GM12878 (cell line): ENCODE results near the gene DPM2. TPM values are rescaled to one million over a fixed set of nuclear protein-coding genes. Genes with fewer than 3 reads are reported as not detected.

ENCODE experiments used
- ATAC-seq: fragments of 200-7000 bp; cut with Tn5 transposase; 3 replicates; pipeline ENCODE4 v1.9.1; 2020; ENCODE audit warnings: mild to moderate bottlenecking, moderate library complexity
- BruUV-seq: library from RNA; stranded (reverse); fragments of 400-500 nt; replicated peaks from 2 replicates; lab custom pipeline; 2021; lab: Mats Ljungman, UMichigan
- CTCF ChIA-PET: fragments of 300-600 bp; sonication (Branson Sonifier 250); formaldehyde crosslinking; extraction: SDS; loops from one replicate; lab custom pipeline; 2021; ENCODE audit warnings: inconsistent platforms; lab: Yijun Ruan, JAX
- POLR2A ChIA-PET: fragments of 350-600 bp; formaldehyde crosslinking; extraction: SDS; loops from one replicate; lab custom pipeline; 2021; ENCODE audit warnings: inconsistent platforms; lab: Charles Lee
- RAD21 ChIA-PET: fragments of 300-600 bp; sonication (Branson Sonifier 250); formaldehyde crosslinking; loops from one replicate; lab custom pipeline; 2023; ENCODE audit warnings: antibody characterized with exemption; ENCODE audit not compliant: unreplicated experiment; lab: Charles Lee
- SMC1A ChIA-PET: fragments of 300-600 bp; sonication (Branson Sonifier 250); formaldehyde crosslinking; loops from one replicate; lab custom pipeline; 2023; ENCODE audit not compliant: unreplicated experiment, uncharacterized antibody; lab: Charles Lee
- DNase-seq: peaks from one replicate; pipeline ENCODE4 v3.0.0-alpha.2; 2011; ENCODE audit warnings: low read depth, low spot score
- FAIRE-seq: peaks from 3 replicates; lab custom pipeline; 2011; peaks lifted over from hg19 to GRCh38; lab: Jason Lieb, UNC
- H2AFZ ChIP-seq: 2 replicates; pipeline ENCODE4 v1.6.0; 2011; ENCODE audit warnings: low read depth, low read length, control low read depth; ENCODE audit not compliant: control insufficient read depth
- H3K27ac ChIP-seq: 2 replicates; pipeline ENCODE4 v1.5.1; 2011; ENCODE audit warnings: control low read depth; ENCODE audit not compliant: control insufficient read depth, insufficient read depth
- H3K27me3 ChIP-seq, 2 experiments: replicated peaks in 1 of 2; 2 replicates each; pipeline versions ENCODE4 v1.6.0 to v1.6.1; 2011; ENCODE audit warnings: low read length in 1 of 2; ENCODE audit not compliant: control insufficient read depth in 2 of 2, insufficient read depth in 2 of 2
- H3K36me3 ChIP-seq, 2 experiments: 2 replicates each; pipeline ENCODE4 v1.5.1; 2011; ENCODE audit warnings: low read length in 1 of 2; ENCODE audit not compliant: control insufficient read depth in 2 of 2, insufficient read depth in 2 of 2
- H3K4me1 ChIP-seq: 2 replicates; pipeline ENCODE4 v1.6.1; 2011; ENCODE audit warnings: mild to moderate bottlenecking, low read length, moderate library complexity, mixed read lengths; ENCODE audit not compliant: control insufficient read depth, insufficient read depth
- H3K4me2 ChIP-seq: 2 replicates; pipeline ENCODE4 v1.6.0; 2011; ENCODE audit warnings: control low read depth; ENCODE audit not compliant: control insufficient read depth, insufficient read depth
- H3K4me3 ChIP-seq: fragments of 200-600 bp; sonication (generic); 2 replicates; pipeline ENCODE4 v1.5.1; 2016
- H3K79me2 ChIP-seq: 2 replicates; pipeline ENCODE4 v1.6.0; 2011; ENCODE audit warnings: low read length; ENCODE audit not compliant: control insufficient read depth, insufficient read depth
- H3K9ac ChIP-seq: 2 replicates; pipeline ENCODE4 v1.8.0; 2011; ENCODE audit warnings: low read length, control low read depth, mixed read lengths; ENCODE audit not compliant: control insufficient read depth, insufficient read depth
- H3K9me3 ChIP-seq: replicated peaks from 3 replicates; pipeline ENCODE4 v1.5.1; 2011; ENCODE audit warnings: mild to moderate bottlenecking, low read length; ENCODE audit not compliant: control insufficient read depth, insufficient read depth
- H4K20me1 ChIP-seq: 2 replicates; pipeline ENCODE4 v1.6.0; 2011; ENCODE audit not compliant: control insufficient read depth, insufficient read depth
- ATF3 ChIP-seq: IDR thresholded peaks from 2 replicates; pipeline ENCODE4 v1.6.1; 2011; ENCODE audit warnings: low read depth, mild to moderate bottlenecking, low read length, moderate library complexity, borderline replicate concordance; ENCODE audit errors: extremely low read depth
- CBX5 ChIP-seq: sonication (generic); IDR thresholded peaks from 2 replicates; pipeline ENCODE4 v1.6.1; 2016; ENCODE audit warnings: low read depth, moderate library complexity, mild to moderate bottlenecking, inconsistent platforms
- FOS ChIP-seq: IDR thresholded peaks from 3 replicates; pipeline ENCODE4 v1.6.1; 2011; ENCODE audit warnings: borderline replicate concordance; ENCODE audit not compliant: insufficient read length; ENCODE audit errors: extremely low read depth
- IRF3 ChIP-seq: fragments of 450-650 bp; IDR thresholded peaks from 2 replicates; pipeline ENCODE4 v1.6.1; 2014; ENCODE audit warnings: mild to moderate bottlenecking
- IRF4 ChIP-seq: IDR thresholded peaks from 2 replicates; pipeline ENCODE4 v1.6.1; 2011; ENCODE audit warnings: low read depth, low read length
- KDM1A ChIP-seq: fragments of 200-600 bp; sonication (generic); IDR thresholded peaks from 2 replicates; pipeline ENCODE4 v1.6.1; 2016; ENCODE audit warnings: borderline replicate concordance
- NR2C1 ChIP-seq: fragments of 450-650 bp; IDR thresholded peaks from 2 replicates; pipeline ENCODE4 v1.6.1; 2017; ENCODE audit warnings: antibody characterized with exemption, mild to moderate bottlenecking, moderate library complexity
- PAX5 ChIP-seq: IDR thresholded peaks from 2 replicates; pipeline ENCODE4 v1.6.1; 2011; ENCODE audit warnings: low read depth, low read length, borderline replicate concordance
- RAD21 ChIP-seq: IDR thresholded peaks from 2 replicates; pipeline ENCODE4 v1.6.1; 2011; ENCODE audit warnings: mild to moderate bottlenecking, low read depth, low read length, moderate library complexity; ENCODE audit not compliant: insufficient read depth
- SIN3A ChIP-seq: IDR thresholded peaks from 2 replicates; pipeline ENCODE4 v1.6.1; 2012; ENCODE audit warnings: low read depth, low read length, improper control_type of control experiment
- TARDBP ChIP-seq: IDR thresholded peaks from 2 replicates; pipeline ENCODE4 v1.6.1; 2016; ENCODE audit warnings: borderline replicate concordance
- TCF7 ChIP-seq: IDR thresholded peaks from 2 replicates; pipeline ENCODE4 v1.6.1; 2014; ENCODE audit warnings: antibody characterized with exemption, borderline replicate concordance
- WGBS: methylation state at CpG from one replicate; pipeline ENCODE4 v1.1.6; 2016; ENCODE audit warnings: low lambda C conversion rate; ENCODE audit not compliant: insufficient replicate concordance, insufficient coverage; ENCODE audit errors: missing lambda C conversion rate; 5-methylcytosine and 5-hydroxymethylcytosine counted together
- in situ Hi-C: fragments of 300-500 bp; cut with MboI; formaldehyde crosslinking; loops from 9 replicates; pipeline ENCODE4 v1.14.3; 2018; ENCODE audit warnings: mixed read lengths
- intact Hi-C: fragments of 100-400 bp; cut with micrococcal nuclease; formaldehyde crosslinking; loops from one replicate; pipeline ENCODE4 v1.14.2; 2022; ENCODE audit not compliant: unreplicated experiment
- polyA plus RNA-seq, 11 experiments: library from polyadenylated mRNA; depleted of rRNA in 4 of 11; unstranded in 6 of 11; stranded (reverse) in 5 of 11; fragments of >200 nt; fragmentation: Nextera tagmentation in 4 of 11; fragmentation: Illumina TruSeq in 1 of 11; extraction: Ambion mirVana in 4 of 11; extraction: Trizol in 1 of 11; gene quantifications; 1 replicate in 1 of 11; 2 replicates in 10 of 11; pipeline versions ENCODE4 v1.2.1 to v1.2.3, GENCODE V29; 2011 to 2016; ENCODE audit warnings: inconsistent platforms in 2 of 11, missing spikeins in 2 of 11, low read depth in 1 of 11
- total RNA-seq, 4 experiments: library from RNA; depleted of rRNA in 3 of 4; stranded (reverse); fragments of >200 nt in 3 of 4; fragmentation: Illumina TruSeq in 1 of 4; extraction: Trizol in 1 of 4; gene quantifications; 2 replicates each; pipeline versions ENCODE4 v1.2.1 to v1.2.3, GENCODE V29; 2013 to 2021
- TF ChIP-seq, protein P1 (sequence below): fragments of 450-650 bp; IDR thresholded peaks from 2 replicates; pipeline ENCODE4 v1.6.1; 2016; ENCODE audit warnings: mild to moderate bottlenecking, moderate library complexity, borderline replicate concordance

The DPM2 gene
- total and polyA plus RNA-seq, 10 of the 15 experiments (the other 5 are each of a cell fraction or from before 2014, with no cell fraction given): 22.7 to 77.9 (median 44.7) TPM

DNA sequence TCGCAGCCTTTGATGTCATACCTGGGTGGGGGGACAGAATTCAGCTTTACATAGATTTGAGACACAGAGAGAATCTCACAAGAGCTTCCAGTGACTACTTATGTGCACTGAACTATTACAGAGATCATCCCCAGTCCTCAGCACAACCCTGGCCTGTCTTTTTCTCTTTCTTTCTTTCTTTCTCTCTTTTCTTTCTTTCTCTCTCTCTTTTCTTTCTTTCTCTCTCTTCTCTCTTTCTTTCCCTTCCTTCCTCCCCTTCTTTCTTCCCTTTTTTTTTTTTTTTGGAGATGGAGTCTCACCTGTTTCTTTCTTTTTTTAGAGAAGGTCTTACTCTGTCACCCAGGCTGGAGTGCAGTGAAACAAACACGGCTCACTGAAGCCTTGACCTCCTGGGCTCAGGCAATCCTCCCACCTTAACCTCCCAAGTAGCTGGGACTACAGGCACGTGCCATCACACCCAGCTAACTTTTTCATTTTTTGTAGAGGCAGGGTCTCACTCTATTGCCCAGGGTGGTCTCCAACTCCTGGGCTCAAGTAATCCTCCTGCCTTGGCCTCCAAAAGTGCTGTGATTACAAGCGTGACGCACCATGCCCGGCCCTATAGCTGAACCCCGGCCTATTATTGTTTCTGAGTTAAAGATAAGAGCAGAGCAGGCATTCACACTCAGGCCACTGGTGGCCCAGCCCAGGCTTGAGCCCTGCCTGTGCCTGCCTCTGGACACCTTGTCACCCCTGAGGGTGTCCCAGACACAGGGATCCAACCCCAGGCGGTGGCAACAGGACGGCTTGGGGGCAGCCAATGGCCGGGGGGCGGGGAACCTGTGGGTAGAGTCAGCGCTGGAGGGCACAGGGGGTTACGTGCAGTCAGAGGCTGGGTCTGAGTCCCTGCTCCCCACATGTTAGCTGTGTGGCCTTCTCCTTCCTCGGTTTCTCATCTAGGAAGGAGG, 11.4 kb downstream of the DPM2 start:
- H3K27me3 ChIP-seq: peaks cover 2 to 4% of the 10 kb centered on the region in 2 experiments; a peak in 3 of 4 replicates
- TF ChIP-seq RAD21 (no peak), PAX5 (no peak), SIN3A (no peak), TCF7 (no peak), FOS (no peak), NR2C1 (no peak), IRF3 (no peak), TARDBP (no peak), KDM1A (no peak), CBX5 (no peak), ATF3 (no peak), IRF4 (no peak)
- TF ChIP-seq, protein P1, sequence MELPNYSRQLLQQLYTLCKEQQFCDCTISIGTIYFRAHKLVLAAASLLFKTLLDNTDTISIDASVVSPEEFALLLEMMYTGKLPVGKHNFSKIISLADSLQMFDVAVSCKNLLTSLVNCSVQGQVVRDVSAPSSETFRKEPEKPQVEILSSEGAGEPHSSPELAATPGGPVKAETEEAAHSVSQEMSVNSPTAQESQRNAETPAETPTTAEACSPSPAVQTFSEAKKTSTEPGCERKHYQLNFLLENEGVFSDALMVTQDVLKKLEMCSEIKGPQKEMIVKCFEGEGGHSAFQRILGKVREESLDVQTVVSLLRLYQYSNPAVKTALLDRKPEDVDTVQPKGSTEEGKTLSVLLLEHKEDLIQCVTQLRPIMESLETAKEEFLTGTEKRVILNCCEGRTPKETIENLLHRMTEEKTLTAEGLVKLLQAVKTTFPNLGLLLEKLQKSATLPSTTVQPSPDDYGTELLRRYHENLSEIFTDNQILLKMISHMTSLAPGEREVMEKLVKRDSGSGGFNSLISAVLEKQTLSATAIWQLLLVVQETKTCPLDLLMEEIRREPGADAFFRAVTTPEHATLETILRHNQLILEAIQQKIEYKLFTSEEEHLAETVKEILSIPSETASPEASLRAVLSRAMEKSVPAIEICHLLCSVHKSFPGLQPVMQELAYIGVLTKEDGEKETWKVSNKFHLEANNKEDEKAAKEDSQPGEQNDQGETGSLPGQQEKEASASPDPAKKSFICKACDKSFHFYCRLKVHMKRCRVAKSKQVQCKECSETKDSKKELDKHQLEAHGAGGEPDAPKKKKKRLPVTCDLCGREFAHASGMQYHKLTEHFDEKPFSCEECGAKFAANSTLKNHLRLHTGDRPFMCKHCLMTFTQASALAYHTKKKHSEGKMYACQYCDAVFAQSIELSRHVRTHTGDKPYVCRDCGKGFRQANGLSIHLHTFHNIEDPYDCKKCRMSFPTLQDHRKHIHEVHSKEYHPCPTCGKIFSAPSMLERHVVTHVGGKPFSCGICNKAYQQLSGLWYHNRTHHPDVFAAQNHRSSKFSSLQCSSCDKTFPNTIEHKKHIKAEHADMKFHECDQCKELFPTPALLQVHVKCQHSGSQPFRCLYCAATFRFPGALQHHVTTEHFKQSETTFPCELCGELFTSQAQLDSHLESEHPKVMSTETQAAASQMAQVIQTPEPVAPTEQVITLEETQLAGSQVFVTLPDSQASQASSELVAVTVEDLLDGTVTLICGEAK: no peak
- TF ChIP-seq, all 136 proteins: peak for 0
- Histone ChIP-seq H3K27ac (no peak overlapping the region), H3K9ac (no peak overlapping the region), H3K4me1 (peaks cover 15% of the 10 kb centered on the region), H3K4me2 (peak overlapping the region; percentile 95), H3K9me3 (no peaks in the 10 kb centered on the region), H3K36me3 (no peaks in the 10 kb centered on the region), H4K20me1 (peaks cover 2% of the 10 kb centered on the region; the same call in 1 of the 2 replicates), H3K79me2 (no peaks in the 10 kb centered on the region), H2AFZ (no peak overlapping the region), H3K4me3 (peak overlapping the region; percentile 47; the same call in 1 of the 2 replicates)
- DNase-seq (no peak), ATAC-seq (no peak), FAIRE-seq (no peak)
- ChIA-PET RAD21 (interaction anchor here (0.6 kb wide), 1 partner anchor 109 kb away, joined by 3 read pairs; no protein-coding TSS in a partner anchor), POLR2A (no interaction called here), SMC1A (interaction anchor here (1.2 to 1.5 kb wide), 2 partner anchors 29 to 191 kb away, joined by 3 to 4 read pairs; partner anchors contain the start of gene TOR2A), CTCF (no interaction called here)
- 48% methylated on average over 14 of the region's 14 CpGs for WGBS
- in situ Hi-C loops: loop anchor here (5.0 kb wide), 1 partner anchor 424 kb away; no protein-coding TSS in a partner anchor
- intact Hi-C loops: no loop called here
- BruUV-seq: no TSS peak
